Breast epithelium (tissue), 4 donors: ENCODE results near the gene MTFMT. TPM values are rescaled to one million over a fixed set of nuclear protein-coding genes. Genes with fewer than 3 reads are reported as not detected.

ENCODE experiments used
- DNase-seq, 2 donors: peaks; one replicate each; pipeline ENCODE4 v3.0.0-alpha.2; 2019; ENCODE audit warnings: low spot score in 2 of 2
- H3K27ac ChIP-seq, 2 donors: fragments of 200-600 bp; sonication (generic) in 1 of 2; one replicate each; pipeline ENCODE4 v1.5.1; 2016 to 2019; ENCODE audit warnings: mild to moderate bottlenecking in 1 of 2
- H3K27me3 ChIP-seq, 2 donors: fragments of 200-600 bp; sonication (generic) in 1 of 2; one replicate each; pipeline versions ENCODE4 v1.5.1 to v1.6.0; 2017 to 2019; ENCODE audit warnings: control low read depth in 1 of 2, mild to moderate bottlenecking in 1 of 2
- H3K36me3 ChIP-seq: fragments of 200-600 bp; one replicate; pipeline ENCODE4 v1.5.1; 2019
- H3K4me1 ChIP-seq, 2 donors: fragments of 200-600 bp; sonication (generic); one replicate each; pipeline ENCODE4 v1.5.1; 2016 to 2019; ENCODE audit warnings: control low read depth in 1 of 2
- H3K4me3 ChIP-seq, 3 donors: fragments of 200-600 bp; sonication (generic); 1 replicate in 2 of 3; 2 replicates in 1 of 3; pipeline ENCODE4 v1.5.1; 2016 to 2019; ENCODE audit warnings: mild to moderate bottlenecking in 3 of 3, moderate library complexity in 2 of 3
- H3K9me3 ChIP-seq, 2 donors: fragments of 200-600 bp; sonication (generic) in 1 of 2; one replicate each; pipeline ENCODE4 v1.5.1; 2016 to 2019; ENCODE audit warnings: control low read depth in 1 of 2
- POLR2A ChIP-seq: fragments of 450-650 bp; IDR thresholded peaks from one replicate; pipeline ENCODE4 v1.6.1; 2016; ENCODE audit warnings: antibody characterized with exemption, mild to moderate bottlenecking, moderate library complexity
- POLR2AphosphoS5 ChIP-seq, 3 donors: sonication (generic); formaldehyde crosslinking; IDR thresholded peaks; one replicate each; pipeline ENCODE4 v1.6.1; 2017; ENCODE audit warnings: antibody characterized with exemption in 3 of 3
- intact Hi-C: fragments of 100-400 bp; cut with DNase I; formaldehyde crosslinking; loops from one replicate; pipeline ENCODE4 v1.15.1; 2023; ENCODE audit warnings: low total_unique reads
- total RNA-seq, 3 donors: library from RNA; depleted of rRNA; stranded (reverse); fragments of >200 nt; gene quantifications; one replicate each; pipeline ENCODE4 v1.1.0, GENCODE V29; 2016
- TF ChIP-seq, protein P1 (sequence below), 3 donors: fragments of 450-650 bp; IDR thresholded peaks; one replicate each; pipeline ENCODE4 v1.5.1; 2016 to 2017; ENCODE audit warnings: antibody characterized with exemption in 3 of 3, mild to moderate bottlenecking in 3 of 3, moderate library complexity in 3 of 3

Gene MTFMT
- total RNA-seq, 3 donors from 2014 or later = 23.7 to 28.5 (median 28.4) TPM

DNA sequence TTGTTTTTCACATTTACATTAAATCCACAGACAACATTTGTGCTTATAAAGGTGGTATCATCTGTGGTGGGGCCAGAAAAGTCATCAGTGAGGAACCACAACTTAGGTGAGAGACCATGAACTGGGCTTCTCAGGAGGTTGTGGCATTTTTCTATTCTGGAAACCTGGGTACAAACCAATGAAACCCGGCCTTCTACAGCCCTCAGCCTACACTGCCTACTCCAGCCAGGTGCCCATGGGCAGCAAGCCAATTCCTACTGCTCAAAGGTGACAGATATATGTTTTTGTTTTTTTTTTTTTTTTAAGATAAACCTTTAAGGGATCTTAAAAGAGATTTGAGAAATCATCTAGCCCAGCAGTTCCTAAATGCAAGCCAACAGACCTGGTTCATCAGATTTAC lies 60.0 kb downstream of the MTFMT start:
- intact Hi-C loops = no loop called here
- Histone ChIP-seq H3K9me3 (no peaks in the 10 kb centered on the region), H3K36me3 (peaks cover 1% of the 10 kb centered on the region), H3K4me3 (no peak overlapping the region), H3K4me1 (no peaks in the 10 kb centered on the region), H3K27me3 (no peaks in the 10 kb centered on the region), H3K27ac (no peak overlapping the region)
- TF ChIP-seq POLR2AphosphoS5 (IDR thresholded peaks at IDR 0.05) (no peak), POLR2A (no peak)
- TF ChIP-seq, protein P1, sequence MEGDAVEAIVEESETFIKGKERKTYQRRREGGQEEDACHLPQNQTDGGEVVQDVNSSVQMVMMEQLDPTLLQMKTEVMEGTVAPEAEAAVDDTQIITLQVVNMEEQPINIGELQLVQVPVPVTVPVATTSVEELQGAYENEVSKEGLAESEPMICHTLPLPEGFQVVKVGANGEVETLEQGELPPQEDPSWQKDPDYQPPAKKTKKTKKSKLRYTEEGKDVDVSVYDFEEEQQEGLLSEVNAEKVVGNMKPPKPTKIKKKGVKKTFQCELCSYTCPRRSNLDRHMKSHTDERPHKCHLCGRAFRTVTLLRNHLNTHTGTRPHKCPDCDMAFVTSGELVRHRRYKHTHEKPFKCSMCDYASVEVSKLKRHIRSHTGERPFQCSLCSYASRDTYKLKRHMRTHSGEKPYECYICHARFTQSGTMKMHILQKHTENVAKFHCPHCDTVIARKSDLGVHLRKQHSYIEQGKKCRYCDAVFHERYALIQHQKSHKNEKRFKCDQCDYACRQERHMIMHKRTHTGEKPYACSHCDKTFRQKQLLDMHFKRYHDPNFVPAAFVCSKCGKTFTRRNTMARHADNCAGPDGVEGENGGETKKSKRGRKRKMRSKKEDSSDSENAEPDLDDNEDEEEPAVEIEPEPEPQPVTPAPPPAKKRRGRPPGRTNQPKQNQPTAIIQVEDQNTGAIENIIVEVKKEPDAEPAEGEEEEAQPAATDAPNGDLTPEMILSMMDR (IDR thresholded peaks at IDR 0.05) = no peak
- DNase-seq = no peak

- H3K4me1 ChIP-seq = no peaks in the 10 kb centered on the region
- H3K27ac ChIP-seq = no peak overlapping the region
- intact Hi-C loops = no loop called here
- H3K9me3 ChIP-seq = no peaks in the 10 kb centered on the region
- TF ChIP-seq, protein P1 (IDR thresholded peaks at IDR 0.05) = no peak
- TF ChIP-seq POLR2AphosphoS5 (IDR thresholded peaks at IDR 0.05) (no peak), POLR2A (no peak)
- H3K36me3 ChIP-seq = peaks cover 5% of the 10 kb centered on the region
- no peak for DNase-seq
- no peaks in the 10 kb centered on the region for H3K27me3 ChIP-seq
- H3K4me3 ChIP-seq = no peak overlapping the region
These were observed 68.4 kb downstream of the MTFMT start for GRCh38 chr15:64961013-64961412.

- DNase-seq = no peak
- H3K27me3 ChIP-seq = no peaks in the 10 kb centered on the region
- no peak overlapping the region for H3K27ac ChIP-seq
- no peaks in the 10 kb centered on the region for H3K4me1 ChIP-seq
- intact Hi-C loops = no loop called here
- H3K36me3 ChIP-seq = peaks cover 5% of the 10 kb centered on the region
- H3K9me3 ChIP-seq = no peaks in the 10 kb centered on the region
- TF ChIP-seq, protein P1 (IDR thresholded peaks at IDR 0.05) = no peak
- TF ChIP-seq POLR2A (no peak), POLR2AphosphoS5 (IDR thresholded peaks at IDR 0.05) (no peak)
- H3K4me3 ChIP-seq = no peak overlapping the region
These were observed 69.3 kb downstream of the MTFMT start for GRCh38 chr15:64960153-64960552.

- DNase-seq = no peak
- Histone ChIP-seq H3K9me3 (no peaks in the 10 kb centered on the region), H3K36me3 (peaks cover under 1% of the 10 kb centered on the region), H3K4me1 (no peaks in the 10 kb centered on the region), H3K27me3 (no peaks in the 10 kb centered on the region), H3K27ac (no peak overlapping the region), H3K4me3 (no peak overlapping the region)
- intact Hi-C loops = no loop called here
- TF ChIP-seq, protein P1 (IDR thresholded peaks at IDR 0.05) = no peak
- no peak for TF ChIP-seq POLR2AphosphoS5 (IDR thresholded peaks at IDR 0.05)
These were observed 70.3 kb downstream of the MTFMT start for GRCh38 chr15:64959128-64959527.

GRCh38 chr15:64954395-64954794 lies 75.0 kb downstream of the MTFMT start:
- intact Hi-C loops = no loop called here
- Histone ChIP-seq H3K9me3 (no peaks in the 10 kb centered on the region), H3K4me1 (no peaks in the 10 kb centered on the region), H3K4me3 (no peak overlapping the region), H3K27me3 (no peaks in the 10 kb centered on the region), H3K36me3 (no peaks in the 10 kb centered on the region), H3K27ac (no peak overlapping the region)
- no peak for DNase-seq
- no peak for TF ChIP-seq POLR2A
- TF ChIP-seq POLR2AphosphoS5 (IDR thresholded peaks at IDR 0.05) = no peak
- TF ChIP-seq, protein P1 (IDR thresholded peaks at IDR 0.05) = no peak
